ENCODE results near the gene NSUN4. TPM values are rescaled to one million over a fixed set of nuclear protein-coding genes. Genes with fewer than 3 reads are reported as not detected.
A peak's percentile ranks its signal among the peaks of the same experiment; 100 is the strongest.

NSUN4 gene
- total and polyA plus RNA-seq, 2 of the 13 experiments (the other 11 are each of a cell fraction or from before 2014, with no cell fraction given) = 21.5 to 23.5 TPM

GRCh38 chr1:46301808-46302640 lies 38.6 kb upstream of the NSUN4 start (continued):
- TF ChIP-seq EEA1 (CRISPR knock-in tag; IDR thresholded peaks at IDR 0.05; ENCODE audit: borderline replicate concordance) (peak; percentile 81; the same call in 1 of the 2 replicates), ZNF275 (CRISPR knock-in tag; IDR thresholded peaks at IDR 0.05; ENCODE audit: borderline replicate concordance) (peak; percentile 72; the same call in 1 of the 2 replicates), IKZF4 (CRISPR knock-in tag; IDR thresholded peaks at IDR 0.05; ENCODE audit: borderline replicate concordance, low read depth, not compliant biosample characterization) (no peak), ZMYM2 (CRISPR knock-in tag; IDR thresholded peaks at IDR 0.05) (no peak), ZNF800 (CRISPR knock-in tag; IDR thresholded peaks at IDR 0.05) (no peak), JUND (CRISPR knock-in tag; IDR thresholded peaks at IDR 0.05) (no peak), ARID2 (CRISPR knock-in tag; IDR thresholded peaks at IDR 0.05; ENCODE audit: borderline replicate concordance) (no peak), HOXA5 (CRISPR knock-in tag; IDR thresholded peaks at IDR 0.05) (peak; percentile 77; the same call in 1 of the 2 replicates), ZNF704 (CRISPR knock-in tag; IDR thresholded peaks at IDR 0.05; ENCODE audit: borderline replicate concordance) (peak; percentile 61; the same call in 1 of the 2 replicates), ISX (CRISPR knock-in tag; conservative IDR thresholded peaks at IDR 0.05) (no peak; the same call in 1 of the 2 replicates), ZNF530 (CRISPR knock-in tag; IDR thresholded peaks at IDR 0.05; ENCODE audit: low read depth) (no peak), ETS1 (CRISPR knock-in tag; IDR thresholded peaks at IDR 0.05) (no peak; the same call in 1 of the 2 replicates), MEIS2 (CRISPR knock-in tag; IDR thresholded peaks at IDR 0.05) (no peak), ZFP62 (CRISPR knock-in tag; IDR thresholded peaks at IDR 0.05) (no peak), NFKB2 (CRISPR knock-in tag; IDR thresholded peaks at IDR 0.05; ENCODE audit: borderline replicate concordance) (peak; percentile 30; the same call in 1 of the 2 replicates), NPAS2 (CRISPR knock-in tag; IDR thresholded peaks at IDR 0.05; ENCODE audit: borderline replicate concordance) (no peak), FOSL2 (CRISPR knock-in tag; IDR thresholded peaks at IDR 0.05) (no peak), ZNF597 (CRISPR knock-in tag; IDR thresholded peaks at IDR 0.05) (no peak), SMC3 (IDR thresholded peaks at IDR 0.05; ENCODE audit: low read length) (no peak), RBM22 (optimal IDR thresholded peaks at IDR 0.05; ENCODE audit: low read length) (no peak), E2F2 (CRISPR knock-in tag; IDR thresholded peaks at IDR 0.05; ENCODE audit: borderline replicate concordance) (no peak)

All from HepG2 (cell line).